Measurements from ENCODE around the gene TRABD.

Gene TRABD

DNA sequence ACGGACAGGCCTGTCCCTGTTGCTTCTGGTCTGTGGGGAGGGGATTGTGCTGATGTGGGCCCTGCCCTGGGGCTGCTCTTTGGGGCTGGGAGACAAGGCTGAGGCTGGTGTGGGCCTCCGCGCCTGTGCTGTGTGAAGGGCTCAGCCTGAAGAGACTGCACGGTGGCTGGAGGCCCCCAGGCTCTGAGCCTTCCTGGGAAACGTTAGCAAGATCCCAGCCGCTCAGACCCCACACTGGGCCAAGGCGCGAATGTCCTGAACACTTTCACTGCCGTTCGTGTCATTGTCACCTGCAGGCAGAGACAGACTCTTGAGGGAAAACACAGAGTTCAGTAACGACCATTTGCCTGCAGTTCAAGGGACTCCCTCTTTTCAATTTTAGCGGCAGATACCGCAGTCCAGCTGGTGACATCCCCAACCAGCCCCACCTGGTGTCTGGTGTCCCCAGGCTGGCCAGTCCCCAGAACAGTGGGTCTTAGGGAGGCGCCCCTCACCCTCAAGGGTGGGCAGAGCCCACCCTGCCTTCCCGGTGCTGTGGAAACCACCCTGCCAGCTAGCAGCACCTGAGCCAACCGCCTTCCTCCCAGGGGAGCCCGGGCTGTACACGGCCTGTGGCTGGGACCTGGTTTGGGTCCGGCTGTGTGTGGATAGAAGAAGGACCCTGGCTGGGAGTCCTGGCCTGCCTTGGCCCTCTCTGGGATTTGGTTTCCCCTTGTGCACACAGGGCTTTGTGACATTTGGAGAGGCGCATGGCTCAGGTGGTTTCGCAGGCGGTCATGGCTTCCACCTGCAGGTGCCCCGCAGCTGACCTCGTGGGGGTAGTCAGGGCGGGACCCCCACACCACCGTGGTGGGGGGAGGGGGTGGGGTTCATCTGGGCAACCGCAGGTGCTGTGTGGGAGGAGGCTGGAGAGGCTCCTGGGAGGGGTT lies 9.5 kb upstream of the TRABD start:
- no peak for DNase-seq

DNA sequence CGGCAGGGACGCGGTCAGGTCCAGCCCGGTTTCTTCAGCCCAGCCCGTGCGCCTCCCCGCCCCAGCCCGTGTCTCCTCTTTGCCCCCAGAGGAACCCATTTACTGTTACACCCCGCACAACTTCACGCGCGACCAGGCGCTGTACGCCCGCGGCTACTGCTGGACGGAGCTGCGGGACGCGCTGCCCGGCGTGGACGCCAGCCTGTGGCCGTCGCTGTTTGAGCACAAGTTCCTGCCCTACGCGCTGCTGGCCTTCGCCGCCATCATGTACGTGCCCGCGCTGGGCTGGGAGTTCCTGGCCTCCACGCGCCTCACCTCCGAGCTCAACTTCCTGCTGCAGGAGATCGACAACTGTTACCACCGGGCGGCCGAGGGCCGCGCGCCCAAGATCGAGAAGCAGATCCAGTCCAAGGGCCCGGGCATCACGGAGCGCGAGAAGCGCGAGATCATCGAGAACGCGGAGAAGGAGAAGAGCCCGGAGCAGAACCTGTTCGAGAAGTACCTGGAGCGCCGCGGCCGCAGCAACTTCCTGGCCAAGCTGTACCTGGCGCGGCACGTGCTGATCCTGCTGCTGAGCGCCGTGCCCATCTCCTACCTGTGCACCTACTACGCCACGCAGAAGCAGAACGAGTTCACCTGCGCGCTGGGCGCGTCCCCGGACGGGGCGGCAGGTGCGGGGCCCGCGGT lies 8.7 kb upstream of the TRABD start:
- no peak for DNase-seq

DNA sequence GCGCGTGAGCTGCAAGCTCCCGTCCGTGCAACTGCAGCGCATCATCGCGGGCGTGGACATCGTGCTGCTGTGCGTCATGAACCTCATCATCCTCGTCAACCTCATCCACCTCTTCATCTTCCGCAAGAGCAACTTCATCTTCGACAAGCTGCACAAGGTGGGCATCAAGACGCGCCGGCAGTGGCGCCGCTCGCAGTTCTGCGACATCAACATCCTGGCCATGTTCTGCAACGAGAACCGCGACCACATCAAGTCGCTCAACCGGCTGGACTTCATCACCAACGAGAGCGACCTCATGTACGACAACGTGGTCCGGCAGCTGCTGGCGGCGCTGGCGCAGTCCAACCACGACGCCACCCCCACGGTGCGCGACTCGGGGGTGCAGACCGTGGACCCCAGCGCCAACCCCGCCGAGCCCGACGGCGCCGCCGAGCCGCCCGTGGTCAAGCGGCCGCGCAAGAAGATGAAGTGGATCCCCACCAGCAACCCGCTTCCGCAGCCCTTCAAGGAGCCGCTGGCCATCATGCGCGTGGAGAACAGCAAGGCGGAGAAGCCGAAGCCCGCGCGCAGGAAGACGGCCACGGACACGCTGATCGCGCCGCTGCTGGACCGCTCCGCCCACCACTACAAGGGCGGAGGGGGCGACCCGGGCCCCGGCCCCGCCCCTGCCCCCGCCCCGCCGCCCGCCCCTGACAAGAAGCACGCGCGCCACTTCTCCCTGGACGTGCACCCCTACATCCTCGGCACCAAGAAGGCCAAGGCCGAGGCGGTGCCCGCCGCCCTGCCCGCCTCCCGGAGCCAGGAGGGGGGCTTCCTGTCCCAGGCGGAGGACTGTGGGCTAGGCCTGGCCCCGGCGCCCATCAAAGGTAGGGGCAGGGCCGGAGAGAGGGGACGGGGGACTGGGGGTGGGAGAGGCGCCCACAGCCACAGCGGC lies 7.9 kb upstream of the TRABD start:
- DNase-seq, result no peak

DNA sequence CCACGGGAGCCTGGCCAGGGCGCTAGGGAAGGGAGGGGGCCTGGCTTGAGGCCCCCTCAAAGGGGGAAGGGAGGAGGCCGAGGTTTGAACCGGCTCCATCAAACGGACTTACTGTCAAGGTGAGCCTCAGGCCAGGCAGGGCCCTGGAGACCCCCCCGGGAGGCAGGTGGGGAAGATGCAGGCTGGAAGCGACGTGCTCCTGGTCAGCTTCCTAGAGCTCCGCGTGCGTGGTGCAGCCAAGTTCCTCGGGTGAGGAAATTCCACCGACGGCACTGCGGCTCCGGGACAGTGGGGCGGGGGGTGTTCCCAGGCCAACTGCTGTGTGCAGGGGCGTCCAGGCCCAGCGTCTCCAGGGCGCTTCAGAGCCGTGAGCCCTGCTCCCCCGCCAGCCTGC lies 7.2 kb upstream of the TRABD start:
- no peak for DNase-seq

DNA sequence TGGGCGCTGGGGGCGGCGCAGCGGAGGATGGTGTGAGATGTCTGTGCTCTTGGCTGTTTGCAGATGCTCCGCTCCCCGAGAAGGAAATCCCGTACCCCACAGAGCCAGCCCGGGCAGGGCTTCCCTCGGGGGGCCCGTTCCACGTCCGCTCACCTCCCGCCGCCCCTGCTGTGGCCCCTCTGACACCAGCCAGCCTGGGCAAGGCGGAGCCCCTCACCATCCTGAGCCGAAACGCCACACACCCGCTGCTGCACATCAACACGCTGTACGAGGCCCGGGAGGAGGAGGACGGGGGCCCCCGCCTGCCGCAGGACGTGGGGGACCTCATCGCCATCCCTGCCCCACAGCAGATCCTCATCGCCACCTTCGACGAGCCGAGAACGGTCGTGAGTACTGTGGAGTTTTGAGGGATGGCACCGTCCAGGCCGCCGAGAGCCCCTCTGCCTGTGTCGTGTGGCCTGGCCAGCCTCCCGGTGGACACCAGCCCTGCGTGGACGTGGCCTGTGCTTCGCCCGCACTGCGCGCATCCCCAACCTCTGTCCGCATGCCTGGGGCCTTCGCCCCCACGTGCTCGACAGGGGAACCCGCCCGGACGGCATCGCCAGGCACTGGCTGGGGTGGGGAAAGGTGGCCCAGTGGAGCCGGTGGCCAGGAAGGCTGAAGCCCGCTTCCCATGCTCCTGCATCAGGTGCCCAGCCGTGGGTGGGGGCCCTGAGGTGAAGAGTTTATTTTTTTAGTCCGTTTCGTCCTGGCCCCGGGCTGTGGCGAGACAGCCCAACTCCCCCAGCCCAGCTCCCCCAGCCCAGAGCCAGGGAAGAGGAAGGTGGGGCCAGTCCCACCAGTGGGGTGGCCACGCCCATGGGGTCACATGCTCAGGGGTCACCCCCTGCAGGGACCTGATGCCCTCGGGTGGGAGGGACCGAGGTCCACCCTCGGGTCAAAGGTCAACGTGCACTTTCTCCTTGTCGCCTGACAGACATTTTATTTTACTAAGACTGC lies 6.5 kb upstream of the TRABD start:
- DNase-seq, result no peak

DNA sequence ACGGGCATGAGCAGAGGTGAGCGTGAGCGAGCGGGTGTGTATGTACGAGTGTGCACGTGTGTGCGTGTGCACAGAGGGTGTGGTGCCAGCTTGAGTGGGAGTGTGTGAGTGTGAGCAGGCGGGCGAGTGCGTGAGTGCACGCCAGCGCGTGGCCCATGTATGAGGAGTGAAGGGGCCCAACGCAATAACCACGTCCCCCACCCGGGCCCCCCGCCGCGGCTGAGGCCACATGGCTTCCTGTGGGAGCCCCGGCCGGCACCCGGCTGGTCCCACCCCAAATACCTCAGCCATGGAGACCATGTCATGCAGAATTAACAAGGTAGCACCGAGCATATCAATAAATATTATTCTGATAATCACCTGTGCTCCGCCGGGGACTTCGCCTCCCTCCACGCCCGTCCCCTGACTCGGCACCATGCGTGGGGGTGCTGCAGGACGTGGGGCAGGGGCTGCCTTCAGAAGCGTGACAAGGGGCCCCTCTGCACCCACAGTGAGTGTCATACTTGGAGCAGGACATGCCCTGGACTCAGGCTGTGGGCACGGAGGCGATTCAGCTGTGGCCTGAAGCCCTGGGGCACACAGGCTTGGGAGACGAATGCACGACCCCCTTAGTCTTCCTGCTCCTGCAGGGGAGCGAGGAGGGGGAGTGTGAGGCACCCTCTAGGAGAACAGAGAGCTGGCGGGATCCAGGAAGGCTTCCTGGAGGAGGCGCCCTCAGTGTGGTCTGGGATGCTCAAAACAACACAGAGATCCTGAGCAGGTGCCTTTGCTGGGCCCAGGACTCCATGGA lies 5.6 kb upstream of the TRABD start:
- DNase-seq, result no peak

DNA sequence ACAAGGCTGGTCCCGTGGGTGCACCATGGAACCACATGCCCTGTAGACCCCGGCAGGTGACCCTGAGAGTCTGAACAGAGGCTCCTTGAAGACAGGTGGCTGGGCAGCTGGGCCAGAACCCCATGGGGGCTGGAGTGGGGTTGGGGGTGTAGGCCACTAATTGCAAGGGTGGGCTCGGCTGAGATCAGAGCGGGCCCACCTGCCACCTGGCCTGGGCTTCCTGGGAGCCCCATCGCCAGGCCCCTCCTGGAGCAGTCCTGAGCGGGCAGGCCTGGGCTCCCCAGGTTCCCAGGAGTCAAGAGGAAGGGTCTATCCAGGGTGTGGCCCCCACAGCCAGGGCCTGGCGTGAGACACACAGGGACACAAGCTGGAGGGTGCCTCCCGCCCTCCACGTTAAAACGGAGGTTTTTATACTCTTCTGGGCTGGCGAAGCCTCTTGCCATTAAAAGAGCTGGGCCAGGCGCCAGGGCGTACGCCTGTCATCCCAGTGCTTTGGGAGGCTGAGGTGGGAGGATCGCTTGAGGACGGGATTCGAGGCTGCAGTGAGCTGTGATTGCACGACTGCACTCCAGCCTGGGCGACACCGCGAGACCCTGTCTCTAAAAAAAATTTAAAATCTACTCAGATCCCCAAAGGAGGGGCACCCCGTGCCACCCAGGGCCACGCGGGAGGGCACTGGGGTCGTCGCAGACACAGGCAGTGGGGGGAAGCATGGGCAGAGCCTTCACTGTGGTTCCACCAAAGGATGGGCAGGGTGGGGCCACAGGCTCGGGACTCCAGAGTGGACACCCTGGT lies 4.8 kb upstream of the TRABD start:
- DNase-seq, result no peak

DNA sequence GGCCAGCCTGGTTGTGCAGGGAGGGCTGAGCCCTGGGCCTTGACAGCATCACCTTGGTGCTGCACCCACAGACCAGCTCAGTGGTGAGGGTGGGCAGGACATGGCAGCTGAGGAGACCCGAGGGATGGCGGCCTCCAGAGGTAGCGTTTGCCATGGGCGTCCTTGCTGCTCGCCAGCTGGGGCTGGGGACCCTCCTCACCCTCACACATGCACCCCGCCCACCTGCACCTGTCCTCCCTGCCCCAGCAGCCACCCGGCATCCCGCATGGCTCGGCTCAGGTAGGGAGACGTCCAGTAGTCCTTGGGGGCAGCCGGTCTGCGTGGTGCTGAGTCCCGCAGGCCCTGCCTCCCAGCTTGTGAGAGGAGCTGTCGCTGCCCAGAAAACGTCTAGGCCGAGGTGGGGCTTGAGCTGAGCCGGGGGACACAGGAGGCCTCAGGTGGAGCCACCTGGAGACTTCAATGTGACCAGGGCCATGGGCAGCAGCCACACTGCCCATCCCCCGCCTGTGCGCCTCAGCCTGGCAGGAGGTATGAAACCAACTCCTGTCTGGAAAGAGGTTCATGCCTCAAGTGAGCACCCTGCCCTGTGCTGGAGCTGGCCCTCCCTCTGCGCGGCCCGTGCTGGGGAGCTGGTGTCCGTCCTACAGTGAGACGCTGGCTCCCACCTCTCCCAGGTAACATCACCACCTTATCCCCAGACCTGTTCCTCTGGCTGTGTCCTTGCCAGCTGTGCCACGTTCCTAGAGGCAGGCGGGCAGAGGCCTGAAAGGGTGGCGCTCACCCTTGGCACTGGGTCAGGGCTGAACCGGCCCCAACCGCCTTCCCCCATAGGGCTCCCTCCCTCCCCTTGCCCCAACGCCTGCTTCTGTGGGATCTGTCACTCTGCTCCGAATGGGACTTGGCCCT lies 3.3 kb upstream of the TRABD start:
- no peak for DNase-seq

DNA sequence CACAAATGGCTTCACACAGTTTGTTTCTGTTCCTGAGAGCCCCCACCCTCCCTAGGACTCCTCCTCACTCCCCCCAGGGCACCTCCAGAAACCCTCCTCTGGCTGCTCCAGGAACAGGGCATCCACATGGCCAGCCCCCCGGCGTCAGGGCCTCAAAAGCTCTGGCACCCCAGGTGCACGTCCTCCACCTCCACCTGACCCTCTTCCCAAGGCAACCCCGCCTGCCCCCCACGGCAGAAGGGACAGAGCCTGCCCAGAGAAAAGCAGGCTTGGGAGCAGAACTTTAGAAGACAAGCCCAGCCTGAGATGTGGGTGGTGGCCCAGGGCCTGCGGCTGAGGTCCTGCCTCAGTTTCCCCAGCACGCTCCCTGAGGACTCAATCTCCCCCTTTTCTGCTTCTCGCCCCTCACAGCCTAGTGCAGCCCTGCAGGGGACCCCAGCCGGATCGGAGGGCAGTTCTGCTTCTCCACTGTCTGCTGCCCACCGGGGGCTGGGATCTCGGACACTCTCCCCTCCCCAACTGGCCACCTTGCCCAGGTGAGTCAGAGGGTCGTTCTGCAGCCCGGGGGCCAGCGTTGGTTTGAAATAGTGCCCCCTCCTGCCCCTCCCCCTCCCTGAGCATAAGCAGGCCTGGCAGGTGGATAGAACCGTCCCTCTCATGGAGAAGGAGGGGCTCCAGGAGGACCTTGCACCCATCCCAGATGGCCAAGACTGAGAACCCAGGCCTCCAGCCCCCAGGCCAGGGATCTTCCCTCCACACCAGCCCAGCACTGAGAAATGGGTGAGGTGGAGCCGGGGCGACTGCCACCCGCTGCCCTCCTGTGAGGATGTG lies 2.4 kb upstream of the TRABD start:
- DNase-seq, result no peak

DNA sequence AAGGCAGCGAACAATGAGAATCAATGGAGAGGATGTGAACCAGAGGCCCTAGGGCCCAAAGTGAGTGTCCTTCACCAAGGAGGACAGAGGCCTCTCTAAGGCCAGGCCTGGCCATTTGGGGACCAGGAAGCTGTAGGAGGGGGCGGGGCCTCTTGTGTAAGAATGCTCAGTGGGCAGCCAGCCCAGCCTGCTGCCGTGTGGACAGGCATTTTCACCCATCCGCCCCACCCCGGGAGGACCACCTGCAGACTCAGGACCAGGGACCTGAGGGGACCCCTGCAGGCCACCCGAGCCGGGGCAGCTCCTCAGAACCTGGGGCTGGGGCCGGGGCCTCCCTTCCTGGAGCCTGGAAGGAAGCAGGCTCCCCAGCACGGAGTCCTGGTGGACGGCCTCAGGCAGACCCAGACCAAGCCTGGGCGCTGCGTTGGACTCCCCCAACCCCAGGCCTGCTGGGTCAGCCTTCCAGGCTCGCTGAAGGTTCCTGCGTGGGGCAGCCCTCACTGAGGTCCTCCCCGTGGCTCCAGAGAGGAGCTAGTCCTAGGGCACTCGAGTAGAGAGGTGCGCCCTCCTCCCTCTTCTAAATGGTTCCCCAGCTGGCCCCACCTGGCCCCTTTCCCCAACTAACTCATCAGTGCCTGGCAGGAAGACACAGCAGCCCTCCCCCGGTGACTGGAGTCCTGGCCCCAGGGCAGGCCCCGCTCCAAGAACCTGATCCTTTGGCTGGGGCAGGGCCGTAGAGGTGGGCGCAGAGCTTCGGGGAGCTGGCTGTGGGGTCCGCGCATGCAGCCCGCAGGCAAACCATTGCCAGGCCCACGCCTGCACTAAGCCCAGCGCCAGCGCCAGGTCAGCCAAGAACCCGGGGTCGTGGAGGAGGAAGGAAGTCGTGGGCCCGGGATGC lies 1.5 kb upstream of the TRABD start:
- DNase-seq, result no peak

DNA sequence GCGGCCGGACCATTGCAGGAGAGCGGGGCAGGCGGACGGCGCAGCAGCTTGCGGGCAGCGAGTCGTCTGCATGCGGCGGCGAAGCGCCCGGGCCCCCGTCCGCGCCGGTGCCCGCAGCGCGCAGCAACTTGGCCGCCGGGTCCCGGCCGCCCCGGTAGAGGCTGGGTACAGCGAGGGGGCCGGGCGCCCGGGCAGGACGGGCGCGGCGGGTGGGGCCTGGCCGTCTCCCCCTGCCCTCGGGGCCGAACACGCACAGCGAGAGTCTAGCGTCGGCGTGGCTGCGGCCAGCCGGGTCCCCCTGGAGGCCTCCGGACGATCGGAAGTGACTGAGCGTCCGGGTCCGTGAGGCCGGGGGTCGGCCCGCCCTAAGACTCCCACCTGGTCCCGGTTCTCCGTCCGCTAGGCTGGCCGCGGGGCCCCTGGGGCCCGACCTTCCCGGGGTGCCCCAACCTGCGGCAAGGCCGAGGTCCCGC lies 775 bp upstream of the TRABD start:
- no peak for DNase-seq

DNA sequence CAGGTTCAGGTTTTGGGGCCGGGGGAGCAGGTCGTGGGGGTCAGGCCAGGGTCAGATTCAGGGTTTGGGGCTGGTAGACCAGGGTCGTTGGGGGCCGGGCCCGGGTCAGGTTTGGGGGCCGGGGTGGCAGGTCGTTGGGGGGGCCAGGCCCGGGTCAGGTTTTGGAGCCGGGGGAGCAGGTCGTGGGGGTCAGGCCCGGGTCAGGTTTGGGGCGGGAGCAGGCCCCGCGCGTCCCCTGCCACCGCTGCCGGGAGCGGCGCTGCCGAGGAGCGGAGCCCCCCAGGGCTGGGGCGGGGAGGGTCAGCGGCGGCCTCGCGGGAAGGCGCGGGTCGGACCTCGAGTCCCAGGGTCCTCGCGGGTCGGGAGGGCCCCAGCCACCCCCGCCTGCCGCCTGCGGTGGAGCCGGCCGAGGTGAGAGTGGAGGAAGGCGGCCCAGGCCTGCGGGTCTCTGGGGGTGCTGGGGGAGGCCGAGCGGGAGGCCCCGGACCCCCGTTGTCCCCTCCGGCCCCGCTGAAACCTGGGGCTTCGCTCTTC lies 535 bp downstream of the TRABD start:
- DNase-seq, result no peak

DNA sequence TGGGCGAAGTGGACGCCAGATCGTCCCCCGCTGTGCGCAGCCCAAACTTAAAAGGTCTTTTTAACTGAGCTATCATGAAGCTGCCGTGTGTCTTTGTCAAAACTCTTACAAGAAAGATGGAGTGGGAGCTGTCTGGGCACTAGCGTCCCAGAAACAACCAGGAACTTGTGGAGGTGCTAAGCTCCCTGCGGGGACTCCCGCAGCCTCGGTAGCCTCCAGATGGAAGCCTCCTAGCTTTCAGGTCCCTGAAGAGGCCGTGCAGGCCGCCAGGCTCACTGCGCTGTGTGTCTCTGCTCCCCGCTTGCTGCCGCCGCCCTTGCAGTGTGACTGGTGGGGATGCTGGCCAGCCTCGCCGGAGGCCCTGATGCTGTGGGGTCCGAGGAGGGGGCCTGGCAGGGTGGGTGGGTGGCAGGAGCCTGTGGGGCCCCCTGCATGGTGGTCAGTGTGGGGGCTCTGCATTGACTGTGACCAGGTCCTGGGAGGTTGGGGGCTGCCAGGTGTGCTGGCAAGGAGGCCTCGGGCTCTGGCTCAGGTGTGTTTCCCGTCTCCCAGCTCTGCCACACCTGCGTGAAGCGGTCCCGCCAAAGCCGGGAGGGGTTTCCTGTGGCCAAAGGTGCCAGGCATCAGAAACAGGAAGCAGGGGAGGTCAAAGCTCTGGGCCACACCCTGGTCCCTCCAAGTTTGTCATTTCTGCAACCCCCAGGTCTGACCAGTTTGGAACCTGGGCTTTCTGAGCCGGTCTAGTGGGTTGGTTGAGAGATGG lies 1.2 kb downstream of the TRABD start:
- DNase-seq, result no peak

DNA sequence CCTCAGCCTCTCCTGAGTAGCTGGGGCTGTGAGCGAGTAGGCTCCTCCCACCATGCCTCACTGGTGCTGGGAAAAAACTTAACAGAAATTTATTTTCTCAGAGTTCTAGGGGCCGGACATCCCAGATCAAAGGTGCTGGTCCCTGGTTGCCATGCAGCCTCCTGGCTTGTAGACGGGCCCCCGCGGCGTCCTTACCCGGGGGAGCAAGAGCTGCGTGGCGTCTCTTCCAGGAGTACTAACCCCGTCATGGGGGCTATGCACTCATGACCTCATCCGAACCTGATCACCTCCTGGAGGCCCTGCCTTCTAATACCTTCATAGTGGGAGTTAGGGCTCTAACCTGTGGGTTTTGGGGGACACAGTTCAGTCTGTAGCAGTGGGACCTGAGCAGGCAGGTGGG lies 2.6 kb downstream of the TRABD start:
- DNase-seq, result no peak

DNA sequence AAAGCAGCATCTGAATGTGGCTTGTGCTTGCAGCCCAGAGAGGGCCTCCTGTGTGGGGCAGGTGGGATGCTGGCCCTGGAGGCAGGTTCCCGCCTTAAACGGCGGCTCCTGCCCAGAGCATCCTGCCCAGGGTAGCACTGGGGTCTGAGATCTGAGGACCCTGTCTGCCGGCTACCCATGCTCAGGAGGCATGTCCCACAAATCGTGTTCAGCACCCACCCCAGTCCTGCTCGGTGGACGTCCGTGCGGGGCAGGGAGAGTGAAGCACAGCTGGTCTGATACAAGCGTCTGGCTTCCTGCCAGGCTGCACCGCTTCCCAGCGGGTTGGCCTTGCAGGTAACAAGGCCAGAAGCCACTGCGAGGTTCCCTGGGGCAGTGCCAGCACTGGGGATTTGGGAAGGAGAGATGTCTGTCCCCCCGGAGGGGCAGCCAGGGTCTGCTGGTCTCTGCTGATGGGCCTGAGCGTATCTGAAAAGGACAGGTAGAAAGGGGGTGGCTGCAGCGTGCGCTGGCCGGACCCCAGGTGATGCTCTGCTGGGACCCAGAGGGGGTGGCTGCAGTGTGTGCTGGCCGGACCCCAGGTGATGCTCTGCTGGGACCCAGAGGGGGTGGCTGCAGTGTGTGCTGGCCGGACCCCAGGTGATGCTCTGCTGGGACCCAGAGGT lies 3.6 kb downstream of the TRABD start:
- no peak for DNase-seq
